BE2C (cell line): Measurements from ENCODE around the gene TMEM59L.

Experiments used
- DNase-seq: peaks from one replicate; pipeline ENCODE4 v3.0.0-alpha.2; 2020
- H3K27me3 ChIP-seq: fragments of 250-450 bp; sonication (Bioruptor Pico); 2 replicates; pipeline ENCODE4 v1.5.1; 2020; ENCODE audit warnings: mild to moderate bottlenecking
- H3K36me3 ChIP-seq: fragments of 250-450 bp; sonication (Bioruptor Pico); 2 replicates; pipeline ENCODE4 v1.5.1; 2020; ENCODE audit warnings: mild to moderate bottlenecking
- H3K4me1 ChIP-seq: fragments of 250-450 bp; sonication (Bioruptor Pico); 2 replicates; pipeline ENCODE4 v1.5.1; 2020
- H3K4me3 ChIP-seq: 2 replicates; pipeline ENCODE4 v1.5.1; 2011; ENCODE audit warnings: low read depth, low read length
- H3K9me3 ChIP-seq: fragments of 250-450 bp; sonication (Bioruptor Pico); 2 replicates; pipeline ENCODE4 v1.5.1; 2020
- CTCF ChIP-seq: IDR thresholded peaks from 2 replicates; pipeline ENCODE4 v1.5.1; 2012; ENCODE audit warnings: mild to moderate bottlenecking, low read depth, low read length

Gene TMEM59L

GRCh38 chr19:18611327-18612050 lies 1.2 kb upstream of the TMEM59L start:
- TF ChIP-seq CTCF, result no peak
- Histone ChIP-seq H3K27me3 (peaks cover 85% of the 10 kb centered on the region), H3K4me1 (no peaks in the 10 kb centered on the region), H3K9me3 (no peaks in the 10 kb centered on the region), H3K36me3 (no peaks in the 10 kb centered on the region), H3K4me3 (no peak overlapping the region)
- DNase-seq, result no peak

GRCh38 chr19:18612051-18612771 lies 459 bp upstream of the TMEM59L start:
- no peaks in the 10 kb centered on the region for H3K36me3 ChIP-seq
- no peaks in the 10 kb centered on the region for H3K9me3 ChIP-seq
- H3K4me3 ChIP-seq, result peak overlapping the region; percentile 38
- H3K27me3 ChIP-seq, result peaks cover 81% of the 10 kb centered on the region
- H3K4me1 ChIP-seq, result no peaks in the 10 kb centered on the region
- no peak for DNase-seq
- no peak for TF ChIP-seq CTCF

- Histone ChIP-seq H3K36me3 (no peaks in the 10 kb centered on the region), H3K4me3 (no peak overlapping the region), H3K4me1 (no peaks in the 10 kb centered on the region), H3K9me3 (no peaks in the 10 kb centered on the region), H3K27me3 (peaks cover 66% of the 10 kb centered on the region)
- no peak for TF ChIP-seq CTCF
- DNase-seq, result no peak
These were observed 1.0 kb downstream of the TMEM59L start for GRCh38 chr19:18613589-18614234.

GRCh38 chr19:18616023-18616422 lies 3.4 kb downstream of the TMEM59L start:
- H3K9me3 ChIP-seq, result no peaks in the 10 kb centered on the region
- DNase-seq, result no peak
- H3K4me1 ChIP-seq, result no peaks in the 10 kb centered on the region
- peaks cover 43% of the 10 kb centered on the region for H3K27me3 ChIP-seq
- H3K4me3 ChIP-seq, result no peak overlapping the region
- TF ChIP-seq CTCF, result no peak
- no peaks in the 10 kb centered on the region for H3K36me3 ChIP-seq

- Histone ChIP-seq H3K4me3 (no peak overlapping the region), H3K4me1 (no peaks in the 10 kb centered on the region), H3K27me3 (peaks cover 27% of the 10 kb centered on the region), H3K9me3 (no peaks in the 10 kb centered on the region), H3K36me3 (no peaks in the 10 kb centered on the region)
- no peak for DNase-seq
- TF ChIP-seq CTCF, result no peak
These were observed 4.9 kb downstream of the TMEM59L start for GRCh38 chr19:18617562-18617961.
